A549 (cell line): ENCODE measurements around the gene TNK1. TPM values are rescaled to one million over a fixed set of nuclear protein-coding genes. Genes with fewer than 3 reads are reported as not detected.

Experiments used
- ATAC-seq, 2 experiments: fragments of 200-7000 bp in 1 of 2; fragments of >200 bp in 1 of 2; cut with Nextera tagmentation in 1 of 2; cut with Tn5 transposase in 1 of 2; 3 replicates each; pipeline versions ENCODE4 v1.8.0 to v1.9.1; 2018 to 2020; ENCODE audit warnings: mild to moderate bottlenecking in 1 of 2, moderate library complexity in 1 of 2
- CTCF ChIA-PET: fragments of 300-600 bp; sonication (Branson Sonifier 250); formaldehyde crosslinking; extraction: SDS; loops from one replicate; lab custom pipeline; 2021; ENCODE audit warnings: antibody characterized with exemption, inconsistent platforms; lab: Yijun Ruan, JAX
- POLR2A ChIA-PET: fragments of 350-600 bp; formaldehyde crosslinking; extraction: SDS; loops from one replicate; lab custom pipeline; 2021; ENCODE audit warnings: antibody characterized with exemption, inconsistent platforms; lab: Yijun Ruan, JAX
- DNase-seq, 2 experiments: peaks; one replicate each; pipeline versions ENCODE4 v3.0.0 to v3.0.0-alpha.2; 2011 to 2016; ENCODE audit warnings: low read depth in 1 of 2, low spot score in 1 of 2
- FAIRE-seq: peaks from 2 replicates; lab custom pipeline; 2011; peaks lifted over from hg19 to GRCh38; lab: Jason Lieb, UNC
- H3K27ac ChIP-seq, 2 experiments: fragments of >200 bp; sonication (Bioruptor Twin); formaldehyde crosslinking; 3 replicates each; pipeline ENCODE4 v1.5.1; 2016 to 2017
- H3K4me1 ChIP-seq: fragments of >200 bp; sonication (Bioruptor Twin); formaldehyde crosslinking; 3 replicates; pipeline ENCODE4 v1.6.1; 2016
- H3K4me2 ChIP-seq: fragments of >200 bp; sonication (Bioruptor Twin); formaldehyde crosslinking; 3 replicates; pipeline ENCODE4 v1.6.1; 2016
- H3K4me3 ChIP-seq: fragments of >200 bp; sonication (Bioruptor Twin); formaldehyde crosslinking; 3 replicates; pipeline ENCODE4 v1.5.1; 2016
- H3K9me3 ChIP-seq: fragments of >200 bp; sonication (Bioruptor Twin); formaldehyde crosslinking; 3 replicates; pipeline ENCODE4 v1.6.1; 2016
- EHF ChIP-seq: fragments of 250-450 bp; sonication (Bioruptor Pico); IDR thresholded peaks from 2 replicates; pipeline ENCODE4 v1.5.0; 2020; ENCODE audit warnings: mild to moderate bottlenecking
- EP300 ChIP-seq, 2 experiments: fragments of >200 bp; sonication (Bioruptor Twin); formaldehyde crosslinking; IDR thresholded peaks; 2 replicates in 1 of 2; 3 replicates in 1 of 2; pipeline ENCODE4 v1.6.1; 2016 to 2017
- ESRRA ChIP-seq: fragments of 150-350 bp; IDR thresholded peaks from 2 replicates; pipeline ENCODE4 v1.6.1; 2014; ENCODE audit warnings: mild to moderate bottlenecking, low read length, borderline replicate concordance
- FOSL2 ChIP-seq, 2 experiments: fragments of 450-650 bp in 1 of 2; fragments of >200 bp in 1 of 2; sonication (Bioruptor Twin) in 1 of 2; formaldehyde crosslinking; IDR thresholded peaks; 2 replicates each; pipeline versions ENCODE4 v1.5.0 to v1.6.1; 2016 to 2020; ENCODE audit warnings: mild to moderate bottlenecking in 1 of 2, moderate library complexity in 1 of 2
- GATA3 ChIP-seq: IDR thresholded peaks from 2 replicates; pipeline ENCODE4 v1.6.1; 2012; ENCODE audit warnings: borderline replicate concordance
- HOXA7 ChIP-seq: fragments of 250-450 bp; sonication (Bioruptor Pico); IDR thresholded peaks from 2 replicates; pipeline ENCODE4 v1.5.0; 2020; ENCODE audit warnings: mild to moderate bottlenecking, moderate library complexity
- HOXB13 ChIP-seq: fragments of 250-450 bp; sonication (Bioruptor Pico); IDR thresholded peaks from 2 replicates; pipeline ENCODE4 v1.5.0; 2020; ENCODE audit warnings: low read depth, mild to moderate bottlenecking, moderate library complexity
- JUN ChIP-seq, 2 experiments: fragments of >200 bp; sonication (Bioruptor Twin); formaldehyde crosslinking; IDR thresholded peaks; 2 replicates in 1 of 2; 3 replicates in 1 of 2; pipeline ENCODE4 v1.6.1; 2016 to 2017
- JUNB ChIP-seq: fragments of >200 bp; sonication (Bioruptor Twin); formaldehyde crosslinking; IDR thresholded peaks from 2 replicates; pipeline ENCODE4 v1.6.1; 2016
- KDM1A ChIP-seq: fragments of 200-600 bp; sonication (generic); IDR thresholded peaks from 2 replicates; pipeline ENCODE4 v1.6.1; 2016; ENCODE audit warnings: low read depth, mild to moderate bottlenecking
- KDM5A ChIP-seq: fragments of 200-600 bp; sonication (generic); IDR thresholded peaks from 2 replicates; pipeline ENCODE4 v1.6.1; 2016; ENCODE audit warnings: antibody characterized with exemption, mild to moderate bottlenecking
- MAFK ChIP-seq: fragments of 450-650 bp; IDR thresholded peaks from 2 replicates; pipeline ENCODE4 v1.6.1; 2014; ENCODE audit not compliant: partially characterized antibody
- NR3C1 ChIP-seq: fragments of >200 bp; sonication (Bioruptor Twin); formaldehyde crosslinking; IDR thresholded peaks from 3 replicates; pipeline ENCODE4 v1.6.1; 2017
- PHF8 ChIP-seq: fragments of 200-600 bp; sonication (generic); IDR thresholded peaks from 2 replicates; pipeline ENCODE4 v1.6.1; 2016; ENCODE audit warnings: low read depth, mild to moderate bottlenecking, antibody characterized with exemption, moderate library complexity, borderline replicate concordance
- POLR2A ChIP-seq: IDR thresholded peaks from 2 replicates; pipeline ENCODE4 v1.6.1; 2012; ENCODE audit warnings: mild to moderate bottlenecking, low read length
- POLR2AphosphoS2 ChIP-seq: conservative IDR thresholded peaks from 2 replicates; pipeline ENCODE4 v1.6.1; 2012; ENCODE audit warnings: low read length, improper control_type of control experiment, inconsistent platforms
- RFX5 ChIP-seq: fragments of 450-650 bp; IDR thresholded peaks from 2 replicates; pipeline ENCODE4 v1.7.1; 2014; ENCODE audit warnings: antibody characterized with exemption, mild to moderate bottlenecking, moderate library complexity
- SMC3 ChIP-seq: fragments of >200 bp; sonication (Bioruptor Twin); formaldehyde crosslinking; IDR thresholded peaks from 3 replicates; pipeline ENCODE4 v1.6.1; 2018; ENCODE audit warnings: inconsistent platforms
- TP53 ChIP-seq: fragments of 250-450 bp; sonication (Bioruptor Pico); IDR thresholded peaks from 2 replicates; pipeline ENCODE4 v1.5.0; 2021; ENCODE audit warnings: mild to moderate bottlenecking, moderate library complexity
- WGBS: methylation state at CpG from one replicate; pipeline ENCODE4 v1.1.6; 2017; ENCODE audit errors: missing lambda C conversion rate; 5-methylcytosine and 5-hydroxymethylcytosine counted together
- polyA plus RNA-seq, 4 experiments: library from polyadenylated mRNA; depleted of rRNA in 3 of 4; stranded (reverse); fragments of >200 nt; fragmentation: RNase III in 1 of 4; extraction: RNeasy Plus Mini Kit Qiagen cat#74134 plus additional on column Dnase treatment in 1 of 4; gene quantifications; 2 replicates in 3 of 4; 3 replicates in 1 of 4; pipeline ENCODE4 v1.2.3, GENCODE V29; 2011 to 2017
- TF ChIP-seq, protein P1 (sequence below): fragments of 200-600 bp; sonication (generic); IDR thresholded peaks from 2 replicates; pipeline ENCODE4 v1.6.1; 2016; ENCODE audit warnings: antibody characterized with exemption, mild to moderate bottlenecking, moderate library complexity
- TF ChIP-seq, protein P2 (sequence below): fragments of >200 bp; sonication (Bioruptor Twin); formaldehyde crosslinking; IDR thresholded peaks from 3 replicates; pipeline ENCODE4 v1.5.1; 2016
- TF ChIP-seq, protein P3 (sequence below): fragments of 250-450 bp; sonication (Bioruptor Pico); IDR thresholded peaks from 2 replicates; pipeline ENCODE4 v1.5.0; 2021; ENCODE audit warnings: mild to moderate bottlenecking, moderate library complexity, borderline replicate concordance
- TF ChIP-seq, protein P4 (sequence below): IDR thresholded peaks from 2 replicates; pipeline ENCODE4 v1.6.1; 2012

TNK1 gene
- polyA plus RNA-seq, 2 of the 4 experiments (the other 2 are of a cell fraction): 1.2 to 2.2 TPM

DNA sequence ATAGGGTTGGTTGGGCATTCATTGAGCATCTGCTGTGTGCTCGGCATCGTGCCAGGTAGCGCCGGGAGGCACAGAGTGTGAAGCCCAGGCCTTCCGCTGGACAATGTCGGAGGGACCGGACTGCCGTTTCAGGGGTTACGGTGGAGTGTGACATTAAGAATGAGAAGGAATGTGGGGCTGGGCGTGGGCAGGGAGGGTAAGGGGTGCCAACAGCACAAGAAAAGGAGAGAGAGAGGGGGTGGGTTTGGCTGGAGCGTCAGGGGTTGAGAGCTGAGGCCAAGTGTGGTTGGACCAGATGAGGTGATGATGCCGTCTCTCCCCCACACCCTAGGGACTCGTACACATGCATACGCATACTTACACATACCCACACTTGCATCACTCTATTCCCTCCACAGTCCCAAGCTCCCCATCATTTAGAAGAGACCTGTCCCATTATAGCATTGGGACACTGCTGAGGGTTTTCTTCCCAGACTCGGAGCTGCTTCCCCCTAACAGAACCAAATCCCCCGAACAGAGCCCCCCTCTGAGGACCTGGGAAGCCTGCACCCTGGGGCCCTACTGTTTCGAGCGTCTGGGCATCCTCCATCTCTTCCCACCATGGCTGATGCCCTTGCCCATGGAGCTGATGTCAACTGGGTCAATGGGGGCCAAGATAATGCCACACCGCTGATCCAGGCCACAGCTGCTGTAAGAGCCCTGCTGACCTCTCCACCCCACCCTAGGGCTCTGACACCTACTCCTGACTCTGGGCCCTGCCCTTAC, 32.2 kb upstream of the TNK1 start:
- Histone ChIP-seq H3K4me1 (peaks cover 32% of the 10 kb centered on the region), H3K9me3 (no peaks in the 10 kb centered on the region), H3K4me3 (no peak overlapping the region), H3K27ac (no peak overlapping the region), H3K4me2 (no peak overlapping the region)
- no peak for FAIRE-seq
- TF ChIP-seq HOXA7 (CRISPR knock-in tag) (no peak), JUN (IDR thresholded peaks at IDR 0.05) (0 out of 5 replicates have a peak, but pooled peaks of 1 of the 2 experiments have one; percentile 15)
- CTCF ChIA-PET: interaction anchor here (1.0 to 18.5 kb wide), 11 partner anchors 18 to 212 kb away, joined by 3 to 433 read pairs (median 5); partner anchors contain the start of genes ACADVL, ACAP1, NEURL4 and SLC2A4
- POLR2A ChIA-PET: interaction anchor here (3.3 kb wide), 1 partner anchor 19 kb away, joined by 12 read pairs; no protein-coding TSS in a partner anchor
- WGBS: 90% methylated on average over 19 of the region's 19 CpGs
- no peak for DNase-seq
- no peak for ATAC-seq

DNA sequence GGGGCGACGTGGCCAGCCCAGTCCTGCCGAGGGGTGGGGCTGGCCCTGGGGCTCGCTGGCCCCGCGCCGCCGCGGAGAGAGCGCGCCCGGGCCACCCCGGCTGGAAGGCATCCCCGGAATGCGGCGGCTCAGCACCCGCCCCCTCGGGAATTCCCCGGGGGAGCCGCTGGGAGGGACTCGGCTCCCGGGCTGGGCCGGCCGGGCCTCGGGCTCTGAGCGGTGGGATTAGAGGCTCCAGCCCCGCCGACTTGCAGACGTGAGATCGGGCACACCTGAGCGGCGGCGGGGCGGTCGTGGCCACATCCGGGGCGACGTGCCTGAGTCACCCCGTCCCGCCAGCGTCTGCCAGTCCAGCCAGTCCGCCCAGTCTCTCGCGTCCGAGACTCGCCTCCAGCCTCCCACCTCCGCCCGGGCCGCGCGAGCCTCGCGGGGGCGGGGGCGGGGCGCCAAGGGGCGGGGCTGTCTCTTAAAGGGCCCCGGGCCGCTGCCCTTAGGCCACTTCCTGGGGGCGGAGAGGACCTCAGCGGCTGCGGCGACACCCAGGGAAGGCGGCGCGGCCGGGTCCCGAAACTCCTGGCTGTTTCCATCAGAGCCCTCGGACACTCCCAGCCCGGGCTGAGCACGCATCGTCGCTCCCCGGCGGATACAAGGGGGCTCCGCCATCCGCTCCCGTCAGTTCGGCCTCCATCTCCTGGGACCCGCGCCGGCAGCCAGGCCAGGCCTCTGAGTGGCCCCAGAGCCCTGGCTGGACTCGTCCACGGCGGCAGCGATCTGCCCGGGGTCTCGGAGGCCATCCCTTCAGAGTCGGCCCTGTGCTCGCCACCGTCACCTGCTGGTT, 29.0 kb upstream of the TNK1 start, which contains the start of gene KCTD11:
Gene KCTD11 (plus strand): TSS at position 498 of the 838 bp plus-strand sequence.
- FAIRE-seq: no peak
- WGBS: 0% methylated on average over 26 of the region's 91 CpGs
- ChIA-PET CTCF (interaction anchor here (0.6 to 18.5 kb wide), 21 partner anchors 8 to 543 kb away, joined by 3 to 433 read pairs (median 8); partner anchors contain the start of genes ACAP1, FGF11, NEURL4 and PLSCR3), POLR2A (interaction anchor here (0.7 to 1.5 kb wide), 8 partner anchors 15 to 335 kb away, joined by 3 to 7 read pairs (median 3); partner anchors contain the start of genes MPDU1, NEURL4, PLSCR3 and SLC16A13)
- Histone ChIP-seq H3K9me3 (no peaks in the 10 kb centered on the region), H3K4me2 (peak within 1 kb of the TSS; percentile 90), H3K27ac (peak within 1 kb of the TSS; percentile 92 to 96), H3K4me1 (peaks cover 52% of the 10 kb centered on the region), H3K4me3 (peak within 1 kb of the TSS; percentile 70)
- DNase-seq: peak; percentile 91 to 96
- ATAC-seq: peak; percentile 57 to 79
- TF ChIP-seq EHF (CRISPR knock-in tag) (no peak), RFX5 (no peak), JUN (IDR thresholded peaks at IDR 0.05) (peak; percentile 92 to 96), MAFK (peak; percentile 23), FOSL2 (IDR thresholded peaks at IDR 0.05) (no peak), FOSL2 (CRISPR knock-in tag; IDR thresholded peaks at IDR 0.05) (peak; percentile 80), ESRRA (no peak), JUNB (peak; percentile 26; the same call in 1 of the 2 replicates), POLR2A (peak; percentile 69), PHF8 (peak; percentile 49; the same call in 1 of the 2 replicates), NR3C1 (no peak), TP53 (CRISPR knock-in tag) (0 out of 2 replicates have a peak, but pooled peaks have one; percentile 17), HOXB13 (CRISPR knock-in tag) (no peak), POLR2AphosphoS2 (no peak), SMC3 (no peak; the same call in 2 of the 3 replicates), KDM1A (no peak), GATA3 (0 out of 2 replicates have a peak, but pooled peaks have one; percentile 25), EP300 (IDR thresholded peaks at IDR 0.05) (peak in 1 of 2 experiments; percentile 39; a peak in 1 of 5 replicates), KDM5A (no peak)
- TF ChIP-seq, protein P1, sequence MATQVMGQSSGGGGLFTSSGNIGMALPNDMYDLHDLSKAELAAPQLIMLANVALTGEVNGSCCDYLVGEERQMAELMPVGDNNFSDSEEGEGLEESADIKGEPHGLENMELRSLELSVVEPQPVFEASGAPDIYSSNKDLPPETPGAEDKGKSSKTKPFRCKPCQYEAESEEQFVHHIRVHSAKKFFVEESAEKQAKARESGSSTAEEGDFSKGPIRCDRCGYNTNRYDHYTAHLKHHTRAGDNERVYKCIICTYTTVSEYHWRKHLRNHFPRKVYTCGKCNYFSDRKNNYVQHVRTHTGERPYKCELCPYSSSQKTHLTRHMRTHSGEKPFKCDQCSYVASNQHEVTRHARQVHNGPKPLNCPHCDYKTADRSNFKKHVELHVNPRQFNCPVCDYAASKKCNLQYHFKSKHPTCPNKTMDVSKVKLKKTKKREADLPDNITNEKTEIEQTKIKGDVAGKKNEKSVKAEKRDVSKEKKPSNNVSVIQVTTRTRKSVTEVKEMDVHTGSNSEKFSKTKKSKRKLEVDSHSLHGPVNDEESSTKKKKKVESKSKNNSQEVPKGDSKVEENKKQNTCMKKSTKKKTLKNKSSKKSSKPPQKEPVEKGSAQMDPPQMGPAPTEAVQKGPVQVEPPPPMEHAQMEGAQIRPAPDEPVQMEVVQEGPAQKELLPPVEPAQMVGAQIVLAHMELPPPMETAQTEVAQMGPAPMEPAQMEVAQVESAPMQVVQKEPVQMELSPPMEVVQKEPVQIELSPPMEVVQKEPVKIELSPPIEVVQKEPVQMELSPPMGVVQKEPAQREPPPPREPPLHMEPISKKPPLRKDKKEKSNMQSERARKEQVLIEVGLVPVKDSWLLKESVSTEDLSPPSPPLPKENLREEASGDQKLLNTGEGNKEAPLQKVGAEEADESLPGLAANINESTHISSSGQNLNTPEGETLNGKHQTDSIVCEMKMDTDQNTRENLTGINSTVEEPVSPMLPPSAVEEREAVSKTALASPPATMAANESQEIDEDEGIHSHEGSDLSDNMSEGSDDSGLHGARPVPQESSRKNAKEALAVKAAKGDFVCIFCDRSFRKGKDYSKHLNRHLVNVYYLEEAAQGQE: 0 out of 2 replicates have a peak, but pooled peaks have one; percentile 9
- TF ChIP-seq, protein P2, sequence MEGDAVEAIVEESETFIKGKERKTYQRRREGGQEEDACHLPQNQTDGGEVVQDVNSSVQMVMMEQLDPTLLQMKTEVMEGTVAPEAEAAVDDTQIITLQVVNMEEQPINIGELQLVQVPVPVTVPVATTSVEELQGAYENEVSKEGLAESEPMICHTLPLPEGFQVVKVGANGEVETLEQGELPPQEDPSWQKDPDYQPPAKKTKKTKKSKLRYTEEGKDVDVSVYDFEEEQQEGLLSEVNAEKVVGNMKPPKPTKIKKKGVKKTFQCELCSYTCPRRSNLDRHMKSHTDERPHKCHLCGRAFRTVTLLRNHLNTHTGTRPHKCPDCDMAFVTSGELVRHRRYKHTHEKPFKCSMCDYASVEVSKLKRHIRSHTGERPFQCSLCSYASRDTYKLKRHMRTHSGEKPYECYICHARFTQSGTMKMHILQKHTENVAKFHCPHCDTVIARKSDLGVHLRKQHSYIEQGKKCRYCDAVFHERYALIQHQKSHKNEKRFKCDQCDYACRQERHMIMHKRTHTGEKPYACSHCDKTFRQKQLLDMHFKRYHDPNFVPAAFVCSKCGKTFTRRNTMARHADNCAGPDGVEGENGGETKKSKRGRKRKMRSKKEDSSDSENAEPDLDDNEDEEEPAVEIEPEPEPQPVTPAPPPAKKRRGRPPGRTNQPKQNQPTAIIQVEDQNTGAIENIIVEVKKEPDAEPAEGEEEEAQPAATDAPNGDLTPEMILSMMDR: peak; percentile 60
- TF ChIP-seq, protein P3, sequence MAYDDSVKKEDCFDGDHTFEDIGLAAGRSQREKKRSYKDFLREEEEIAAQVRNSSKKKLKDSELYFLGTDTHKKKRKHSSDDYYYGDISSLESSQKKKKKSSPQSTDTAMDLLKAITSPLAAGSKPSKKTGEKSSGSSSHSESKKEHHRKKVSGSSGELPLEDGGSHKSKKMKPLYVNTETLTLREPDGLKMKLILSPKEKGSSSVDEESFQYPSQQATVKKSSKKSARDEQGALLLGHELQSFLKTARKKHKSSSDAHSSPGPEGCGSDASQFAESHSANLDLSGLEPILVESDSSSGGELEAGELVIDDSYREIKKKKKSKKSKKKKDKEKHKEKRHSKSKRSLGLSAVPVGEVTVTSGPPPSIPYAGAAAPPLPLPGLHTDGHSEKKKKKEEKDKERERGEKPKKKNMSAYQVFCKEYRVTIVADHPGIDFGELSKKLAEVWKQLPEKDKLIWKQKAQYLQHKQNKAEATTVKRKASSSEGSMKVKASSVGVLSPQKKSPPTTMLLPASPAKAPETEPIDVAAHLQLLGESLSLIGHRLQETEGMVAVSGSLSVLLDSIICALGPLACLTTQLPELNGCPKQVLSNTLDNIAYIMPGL: peak; percentile 68; the same call in 1 of the 2 replicates
- TF ChIP-seq, protein P4, sequence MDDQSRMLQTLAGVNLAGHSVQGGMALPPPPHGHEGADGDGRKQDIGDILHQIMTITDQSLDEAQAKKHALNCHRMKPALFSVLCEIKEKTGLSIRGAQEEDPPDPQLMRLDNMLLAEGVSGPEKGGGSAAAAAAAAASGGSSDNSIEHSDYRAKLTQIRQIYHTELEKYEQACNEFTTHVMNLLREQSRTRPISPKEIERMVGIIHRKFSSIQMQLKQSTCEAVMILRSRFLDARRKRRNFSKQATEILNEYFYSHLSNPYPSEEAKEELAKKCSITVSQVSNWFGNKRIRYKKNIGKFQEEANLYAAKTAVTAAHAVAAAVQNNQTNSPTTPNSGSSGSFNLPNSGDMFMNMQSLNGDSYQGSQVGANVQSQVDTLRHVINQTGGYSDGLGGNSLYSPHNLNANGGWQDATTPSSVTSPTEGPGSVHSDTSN: peak; percentile 50; the same call in 1 of the 2 replicates
